K562 (cell line): ENCODE results near the gene SLC25A21. TPM values are rescaled to one million over a fixed set of nuclear protein-coding genes. Genes with fewer than 3 reads are reported as not detected.

Experiments used
- ATAC-seq: fragments of 200-7000 bp; cut with Tn5 transposase; 3 replicates; pipeline ENCODE4 v1.9.1; 2020; ENCODE audit warnings: moderate library complexity
- BruUV-seq: library from RNA; stranded (reverse); fragments of 400-500 nt; replicated peaks from 2 replicates; lab custom pipeline; 2021; lab: Mats Ljungman, UMichigan
- CTCF ChIA-PET: fragments of 300-600 bp; formaldehyde crosslinking; extraction: SDS; loops from one replicate; lab custom pipeline; 2021; ENCODE audit warnings: low intra/inter-chr PET ratio; lab: Yijun Ruan, JAX
- POLR2A ChIA-PET: fragments of 300-600, 350-650 bp; sonication (Branson Sonifier 250); formaldehyde crosslinking; extraction: SDS; loops from one replicate; lab custom pipeline; 2021; ENCODE audit warnings: antibody characterized with exemption, inconsistent platforms; lab: Yijun Ruan, JAX
- DNase-seq, 4 experiments: peaks; one replicate each; pipeline versions ENCODE4 v3.0.0 to v3.0.0-alpha.2; 2011 to 2018; ENCODE audit warnings: low spot score in 3 of 4, mixed read lengths in 3 of 4; ENCODE audit errors: extremely low read depth in 1 of 4
- FAIRE-seq: peaks from 2 replicates; lab custom pipeline; 2011; peaks lifted over from hg19 to GRCh38; lab: Jason Lieb, UNC
- H2AFZ ChIP-seq: 2 replicates; pipeline ENCODE4 v1.6.0; 2011; ENCODE audit warnings: low read depth, low read length, control low read depth, inconsistent platforms
- H3K27ac ChIP-seq: fragments of 200-600 bp; 3 replicates; pipeline ENCODE4 v1.8.0; 2011; ENCODE audit warnings: low read depth, mild to moderate bottlenecking, control low read depth, inconsistent platforms, low read length, moderate library complexity, mixed read lengths; ENCODE audit errors: extremely low read depth
- H3K27me3 ChIP-seq, 2 experiments: fragments of 300-600 bp in 1 of 2; 2 replicates in 1 of 2; 3 replicates in 1 of 2; pipeline versions ENCODE4 v1.6.0 to v1.8.0; 2011; ENCODE audit warnings: inconsistent platforms in 2 of 2, low read length in 2 of 2, mild to moderate bottlenecking in 1 of 2, mixed read lengths in 1 of 2, moderate library complexity in 1 of 2; ENCODE audit not compliant: control insufficient read depth in 2 of 2, insufficient read depth in 2 of 2
- H3K36me3 ChIP-seq: fragments of 300-600 bp; 3 replicates; pipeline ENCODE4 v1.8.0; 2011; ENCODE audit warnings: mild to moderate bottlenecking, low read length, inconsistent platforms; ENCODE audit not compliant: control insufficient read depth, insufficient read depth
- H3K4me1 ChIP-seq, 2 experiments: fragments of 200-600 bp in 1 of 2; replicated peaks in 1 of 2; 2 replicates in 1 of 2; 3 replicates in 1 of 2; pipeline versions ENCODE4 v1.5.1 to v1.8.0; 2011; ENCODE audit warnings: inconsistent platforms in 2 of 2, low read length in 2 of 2, mild to moderate bottlenecking in 1 of 2, mixed read lengths in 1 of 2, moderate library complexity in 1 of 2; ENCODE audit not compliant: control insufficient read depth in 2 of 2, insufficient read depth in 2 of 2
- H3K4me2 ChIP-seq: 2 replicates; pipeline ENCODE4 v1.6.1; 2011; ENCODE audit warnings: low read length, control low read depth, inconsistent platforms, mixed read lengths; ENCODE audit not compliant: insufficient read depth
- H3K4me3 ChIP-seq: fragments of 200-600 bp; sonication (generic), shearing (Covaris generic); 2 replicates; pipeline ENCODE4 v1.5.1; 2016; ENCODE audit warnings: control low read depth, inconsistent platforms
- H3K79me2 ChIP-seq: fragments of 200-600 bp; 3 replicates; pipeline ENCODE4 v1.8.0; 2011; ENCODE audit warnings: low read length, inconsistent platforms; ENCODE audit not compliant: control insufficient read depth, insufficient read depth
- H3K9ac ChIP-seq, 2 experiments: 2 replicates each; pipeline versions ENCODE4 v1.6.0 to v1.6.1; 2011; ENCODE audit warnings: low read depth in 2 of 2, low read length in 2 of 2, control low read depth in 1 of 2, inconsistent platforms in 1 of 2, mild to moderate bottlenecking in 1 of 2, mixed read lengths in 1 of 2; ENCODE audit not compliant: insufficient read depth in 1 of 2
- H3K9me1 ChIP-seq: one replicate; pipeline ENCODE4 v1.6.0; 2011; ENCODE audit warnings: inconsistent platforms, mild to moderate bottlenecking, low read length, moderate library complexity; ENCODE audit not compliant: control insufficient read depth, insufficient read depth
- H3K9me3 ChIP-seq: replicated peaks from 2 replicates; pipeline ENCODE4 v1.5.1; 2011; ENCODE audit warnings: low read depth, low read length, inconsistent platforms; ENCODE audit not compliant: control insufficient read depth, insufficient read depth
- H4K20me1 ChIP-seq: replicated peaks from 2 replicates; pipeline ENCODE4 v1.6.1; 2011; ENCODE audit warnings: low read length, inconsistent platforms, mixed read lengths; ENCODE audit not compliant: control insufficient read depth, insufficient read depth
- BRD4 ChIP-seq: fragments of 200-600 bp; sonication (generic); IDR thresholded peaks from 2 replicates; pipeline ENCODE4 v1.6.1; 2017; ENCODE audit warnings: inconsistent platforms
- CBFA2T3 ChIP-seq: fragments of 450-650 bp; IDR thresholded peaks from 2 replicates; pipeline ENCODE4 v1.6.1; 2017
- HDAC6 ChIP-seq: IDR thresholded peaks from 2 replicates; pipeline ENCODE4 v1.6.1; 2012; ENCODE audit warnings: low read depth, mild to moderate bottlenecking, control low read depth, inconsistent platforms, low read length, moderate library complexity
- POLR3G ChIP-seq: IDR thresholded peaks from 2 replicates; pipeline ENCODE4 v1.6.1; 2011; ENCODE audit not compliant: insufficient read length, insufficient replicate concordance; ENCODE audit errors: extremely low read depth
- RCOR1 ChIP-seq, 2 experiments: IDR thresholded peaks; 2 replicates each; pipeline ENCODE4 v1.6.1; 2012; ENCODE audit warnings: low read depth in 2 of 2, low read length in 2 of 2, borderline replicate concordance in 1 of 2, improper control_type of control experiment in 1 of 2
- SOX6 ChIP-seq: fragments of 450-650 bp; IDR thresholded peaks from 2 replicates; pipeline ENCODE4 v1.6.1; 2014; ENCODE audit warnings: mild to moderate bottlenecking
- SPI1 ChIP-seq: IDR thresholded peaks from 2 replicates; pipeline ENCODE4 v1.6.1; 2011; ENCODE audit warnings: low read depth, low read length, control low read depth, borderline replicate concordance
- ZNF354B ChIP-seq: fragments of 250-450 bp; sonication (Bioruptor Pico); IDR thresholded peaks from 2 replicates; pipeline ENCODE4 v1.4.0; 2020
- WGBS: fragments of 100-300 bp; shearing (Covaris generic); methylation state at CpG from one replicate; pipeline ENCODE4 v1.1.6; 2016; ENCODE audit warnings: low coverage, mixed read lengths; ENCODE audit not compliant: insufficient coverage; ENCODE audit errors: missing lambda C conversion rate; 5-methylcytosine and 5-hydroxymethylcytosine counted together
- in situ Hi-C: fragments of 300-500 bp; cut with MboI; formaldehyde crosslinking; loops from 4 replicates; pipeline ENCODE4 v1.15.0; 2018; ENCODE audit warnings: inconsistent platforms, mixed read lengths
- intact Hi-C: fragments of 100-400 bp; cut with micrococcal nuclease; formaldehyde crosslinking; loops from 2 replicates; pipeline ENCODE4 v1.14.2; 2022
- polyA plus RNA-seq, 8 experiments: library from polyadenylated mRNA; depleted of rRNA in 4 of 8; stranded (reverse) in 5 of 8; unstranded in 3 of 8; fragments of >200 nt; fragmentation: Nextera tagmentation in 2 of 8; fragmentation: Illumina TruSeq in 1 of 8; extraction: Ambion mirVana in 2 of 8; extraction: Trizol in 1 of 8; gene quantifications; 2 replicates each; pipeline versions ENCODE4 v1.2.1 to v1.2.3, GENCODE V29; 2011 to 2014; ENCODE audit warnings: inconsistent platforms in 1 of 8, missing spikeins in 1 of 8
- total RNA-seq, 7 experiments: library from RNA; depleted of rRNA in 6 of 7; stranded (reverse); fragments of >200 nt in 6 of 7; fragmentation: Illumina TruSeq in 2 of 7; extraction: Trizol in 2 of 7; gene quantifications; 2 replicates each; pipeline versions ENCODE4 v1.2.1 to v1.2.3, GENCODE V29; 2011 to 2021; ENCODE audit warnings: low replicate concordance in 1 of 7
- TF ChIP-seq, protein P1 (sequence below): fragments of 450-650 bp; IDR thresholded peaks from 2 replicates; pipeline ENCODE4 v1.6.1; 2016
- TF ChIP-seq, protein P2 (sequence below): sonication (generic); formaldehyde crosslinking; IDR thresholded peaks from 2 replicates; pipeline ENCODE4 v1.8.0; 2022; ENCODE audit warnings: missing genetic modification reagents, mild to moderate bottlenecking, borderline replicate concordance

The SLC25A21 gene
- total and polyA plus RNA-seq, 9 of the 15 experiments (the other 6 are each of a cell fraction or from before 2014, with no cell fraction given) = 15.2 to 46.7 (median 28.7) TPM

DNA sequence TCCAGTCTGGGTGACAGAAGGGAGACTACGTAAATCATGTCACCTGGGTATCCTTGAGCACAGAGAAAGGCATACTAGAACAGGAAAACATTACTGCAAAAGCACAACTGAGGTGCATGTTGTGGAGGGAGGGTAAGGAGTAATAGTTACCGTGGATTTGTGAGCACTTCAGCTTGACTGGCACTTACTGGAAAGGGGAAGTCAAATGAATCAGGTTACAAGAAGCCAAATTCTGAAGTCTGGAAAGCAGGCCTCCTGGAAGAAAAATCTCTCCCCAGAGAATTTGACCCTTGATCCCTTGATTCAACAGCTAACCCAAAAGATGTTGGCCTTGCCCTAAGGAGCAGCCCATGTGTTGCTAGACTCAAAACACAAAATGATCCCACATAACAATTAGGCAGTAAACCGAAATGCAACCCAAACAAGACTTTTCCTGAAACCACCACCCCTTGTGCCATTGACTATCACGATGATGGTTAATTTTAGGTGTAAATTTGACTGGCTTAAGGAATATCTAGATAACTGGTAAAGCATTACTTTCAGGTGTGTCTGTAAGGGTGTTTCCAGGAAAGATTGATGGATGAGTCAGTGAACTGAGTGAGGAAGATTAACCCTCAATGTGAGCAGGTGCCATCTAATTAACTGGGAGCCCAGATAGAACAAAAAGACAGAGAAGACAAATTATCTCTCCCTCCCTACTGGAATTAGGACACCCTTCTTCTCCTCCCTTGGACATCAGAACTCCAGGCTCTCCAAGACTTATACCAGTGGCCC is 108.8 kb downstream of the SLC25A21 start:
- peaks cover 4% of the 10 kb centered on the region; the same call in 2 of the 3 replicates for H3K79me2 ChIP-seq
- H3K36me3 ChIP-seq = no peaks in the 10 kb centered on the region
- 0 out of 2 replicates have a peak, but pooled peaks have one; percentile 15 for TF ChIP-seq CBFA2T3
- no peak for TF ChIP-seq SOX6
- TF ChIP-seq, protein P1, sequence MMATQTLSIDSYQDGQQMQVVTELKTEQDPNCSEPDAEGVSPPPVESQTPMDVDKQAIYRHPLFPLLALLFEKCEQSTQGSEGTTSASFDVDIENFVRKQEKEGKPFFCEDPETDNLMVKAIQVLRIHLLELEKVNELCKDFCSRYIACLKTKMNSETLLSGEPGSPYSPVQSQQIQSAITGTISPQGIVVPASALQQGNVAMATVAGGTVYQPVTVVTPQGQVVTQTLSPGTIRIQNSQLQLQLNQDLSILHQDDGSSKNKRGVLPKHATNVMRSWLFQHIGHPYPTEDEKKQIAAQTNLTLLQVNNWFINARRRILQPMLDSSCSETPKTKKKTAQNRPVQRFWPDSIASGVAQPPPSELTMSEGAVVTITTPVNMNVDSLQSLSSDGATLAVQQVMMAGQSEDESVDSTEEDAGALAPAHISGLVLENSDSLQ = peak; percentile 60; the same call in 1 of the 2 replicates
- no peak for TF ChIP-seq POLR3G
- no peak for TF ChIP-seq ZNF354B (CRISPR knock-in tag)
- peak; percentile 66; the same call in 1 of the 2 replicates for TF ChIP-seq SPI1
- no peak for TF ChIP-seq RCOR1 (IDR thresholded peaks at IDR 0.05; ENCODE audit: borderline replicate concordance in 1 of 2, low read depth in 2 of 2, low read length in 2 of 2)
- TF ChIP-seq BRD4 = no peak
- TF ChIP-seq, protein P2, sequence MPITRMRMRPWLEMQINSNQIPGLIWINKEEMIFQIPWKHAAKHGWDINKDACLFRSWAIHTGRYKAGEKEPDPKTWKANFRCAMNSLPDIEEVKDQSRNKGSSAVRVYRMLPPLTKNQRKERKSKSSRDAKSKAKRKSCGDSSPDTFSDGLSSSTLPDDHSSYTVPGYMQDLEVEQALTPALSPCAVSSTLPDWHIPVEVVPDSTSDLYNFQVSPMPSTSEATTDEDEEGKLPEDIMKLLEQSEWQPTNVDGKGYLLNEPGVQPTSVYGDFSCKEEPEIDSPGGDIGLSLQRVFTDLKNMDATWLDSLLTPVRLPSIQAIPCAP (CRISPR knock-in tag) = no peak
- no peak for TF ChIP-seq HDAC6
- 61% methylated on average over 4 of the region's 4 CpGs for WGBS
- H3K27ac ChIP-seq = no peak overlapping the region
- BruUV-seq = no TSS peak
- ChIA-PET CTCF (no interaction called here), POLR2A (no interaction called here)
- ATAC-seq (no peak), DNase-seq (no peak), FAIRE-seq (no peak)
- no peaks in the 10 kb centered on the region for H3K27me3 ChIP-seq
- no peaks in the 10 kb centered on the region; a peak in 1 of 5 replicates for H3K4me1 ChIP-seq
- no peak overlapping the region for H3K9ac ChIP-seq
- H3K4me2 ChIP-seq = no peak overlapping the region
- in situ Hi-C loops (no loop called here), intact Hi-C loops (no loop called here)
- no peaks in the 10 kb centered on the region for H3K9me1 ChIP-seq
- H2AFZ ChIP-seq = no peak overlapping the region
- no peaks in the 10 kb centered on the region for H4K20me1 ChIP-seq
- H3K9me3 ChIP-seq = no peaks in the 10 kb centered on the region
- no peak overlapping the region for H3K4me3 ChIP-seq
